ENCODE results near the gene ITGA3.

DNA sequence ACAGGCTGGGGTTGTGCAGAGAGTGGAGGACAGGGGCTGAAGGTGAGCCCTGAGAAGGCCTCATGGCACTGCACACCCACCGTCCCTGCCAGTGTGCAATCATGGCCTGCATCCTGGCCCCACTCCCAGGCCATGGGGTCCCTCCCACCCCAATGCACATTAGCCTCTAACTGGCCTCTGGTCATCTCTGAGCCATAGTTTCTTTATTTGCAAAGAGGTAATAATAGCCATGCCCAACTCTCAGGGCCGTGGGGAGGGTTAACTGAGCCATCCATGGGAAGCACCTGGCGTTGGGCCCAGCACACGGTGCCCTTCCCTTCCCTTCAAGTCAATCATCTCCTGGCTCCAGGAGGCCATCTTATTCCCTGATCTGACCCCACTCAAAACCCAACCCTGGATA, 10.8 kb upstream of the ITGA3 start:
- TF ChIP-seq, protein P1, sequence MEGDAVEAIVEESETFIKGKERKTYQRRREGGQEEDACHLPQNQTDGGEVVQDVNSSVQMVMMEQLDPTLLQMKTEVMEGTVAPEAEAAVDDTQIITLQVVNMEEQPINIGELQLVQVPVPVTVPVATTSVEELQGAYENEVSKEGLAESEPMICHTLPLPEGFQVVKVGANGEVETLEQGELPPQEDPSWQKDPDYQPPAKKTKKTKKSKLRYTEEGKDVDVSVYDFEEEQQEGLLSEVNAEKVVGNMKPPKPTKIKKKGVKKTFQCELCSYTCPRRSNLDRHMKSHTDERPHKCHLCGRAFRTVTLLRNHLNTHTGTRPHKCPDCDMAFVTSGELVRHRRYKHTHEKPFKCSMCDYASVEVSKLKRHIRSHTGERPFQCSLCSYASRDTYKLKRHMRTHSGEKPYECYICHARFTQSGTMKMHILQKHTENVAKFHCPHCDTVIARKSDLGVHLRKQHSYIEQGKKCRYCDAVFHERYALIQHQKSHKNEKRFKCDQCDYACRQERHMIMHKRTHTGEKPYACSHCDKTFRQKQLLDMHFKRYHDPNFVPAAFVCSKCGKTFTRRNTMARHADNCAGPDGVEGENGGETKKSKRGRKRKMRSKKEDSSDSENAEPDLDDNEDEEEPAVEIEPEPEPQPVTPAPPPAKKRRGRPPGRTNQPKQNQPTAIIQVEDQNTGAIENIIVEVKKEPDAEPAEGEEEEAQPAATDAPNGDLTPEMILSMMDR (conservative IDR thresholded peaks at IDR 0.05 in 1 of 2, IDR thresholded peaks at IDR 0.05 in 1 of 2; ENCODE audit: extremely low read depth in 1 of 2, insufficient read depth in 1 of 2, low read depth in 1 of 2, low read length in 2 of 2): no peak
- no peak for TF ChIP-seq EZH2 (IDR thresholded peaks at IDR 0.05; ENCODE audit: borderline replicate concordance, low read length)

Data from mammary epithelial cell (primary cell).